Nucleus accumbens (tissue), 56 donors: ENCODE measurements around the gene PCDHGB4.
A peak's percentile ranks its signal among the peaks of the same experiment; 100 is the strongest.
"Not testable (repeated sequence)": the region's sequence is repeated elsewhere in the genome, so short reads cannot be mapped to it uniquely, and the experiment has no call there.

ENCODE experiments used
- DNase-seq, 56 donors: peaks; one replicate each; lab custom pipeline; 2025; lab: John Stamatoyannopoulos, UW

The PCDHGB4 gene

GRCh38 chr5:141366016-141366896 lies 21.2 kb upstream of the PCDHGB4 start:
- no peak for DNase-seq

GRCh38 chr5:141369994-141370848 lies 17.3 kb upstream of the PCDHGB4 start, which contains the start of gene PCDHGB3:
Gene PCDHGB3 (plus strand): TSS chr5:141370242. CDS start chr5:141370395, 153 bp downstream.
- peak in 1 of 56 donors; percentile 16 for DNase-seq

GRCh38 chr5:141371572-141372475 lies 15.7 kb upstream of the PCDHGB4 start:
- no peak for DNase-seq

GRCh38 chr5:141373673-141374317 lies 13.7 kb upstream of the PCDHGB4 start, which contains the start of gene PCDHGA6:
Gene PCDHGA6 (plus strand): TSS chr5:141373891. CDS start chr5:141374084, 193 bp downstream.
- DNase-seq: no peak

GRCh38 chr5:141374627-141375026 lies 12.9 kb upstream of the PCDHGB4 start:
- DNase-seq: no peak

- DNase-seq: not testable (repeated sequence)
These were observed 11.9 kb upstream of the PCDHGB4 start for GRCh38 chr5:141375444-141376155.

GRCh38 chr5:141382469-141383294 lies 4.8 kb upstream of the PCDHGB4 start, which contains the start of gene PCDHGA7:
Gene PCDHGA7 (plus strand): TSS chr5:141382742. CDS start chr5:141382900, 158 bp downstream.
- DNase-seq: no peak

- DNase-seq: no peak
These were observed 4.2 kb upstream of the PCDHGB4 start for GRCh38 chr5:141383345-141383744.

GRCh38 chr5:141384471-141385267 lies 2.8 kb upstream of the PCDHGB4 start:
- no peak for DNase-seq

- DNase-seq: no peak
These were observed 1.2 kb downstream of the PCDHGB4 start for GRCh38 chr5:141388661-141389060.

- no peak for DNase-seq
These were observed 1.9 kb downstream of the PCDHGB4 start for GRCh38 chr5:141389153-141390042.

- no peak for DNase-seq
These were observed 5.1 kb downstream of the PCDHGB4 start, which contains the start of gene PCDHGA8 for GRCh38 chr5:141392429-141393198. Gene PCDHGA8 (plus strand): TSS chr5:141392633. CDS start chr5:141392814, 181 bp downstream.

GRCh38 chr5:141393267-141393666 lies 5.8 kb downstream of the PCDHGB4 start:
- no peak for DNase-seq

- not testable (repeated sequence) for DNase-seq
These were observed 7.1 kb downstream of the PCDHGB4 start for GRCh38 chr5:141394401-141395187.
